NCI-H2081 (cell line): Measurements from ENCODE around the gene IMMP2L.

Source experiments
- DNase-seq, 2 experiments: peaks; one replicate each; lab custom pipeline; 2025; lab: John Stamatoyannopoulos, UW

Gene IMMP2L

GRCh38 chr7:111101856-111102646 is 460.2 kb downstream of the IMMP2L start:
- no peak for DNase-seq

DNA sequence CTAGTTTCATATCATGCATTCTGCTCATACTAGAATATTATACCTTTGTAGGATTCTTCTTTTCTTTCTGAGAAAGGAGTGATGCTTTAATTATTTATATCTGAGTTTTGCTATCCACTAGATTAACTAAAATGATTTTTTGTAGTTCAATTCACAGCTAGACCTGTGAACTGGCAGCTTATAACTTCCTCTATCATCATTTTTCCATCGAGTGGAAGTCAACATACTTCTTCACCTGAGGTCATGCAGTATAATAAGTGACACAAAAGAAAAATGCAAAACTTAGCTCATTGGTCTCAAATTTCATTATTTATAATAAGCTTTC is 463.4 kb downstream of the IMMP2L start:
- DNase-seq: no peak

DNA sequence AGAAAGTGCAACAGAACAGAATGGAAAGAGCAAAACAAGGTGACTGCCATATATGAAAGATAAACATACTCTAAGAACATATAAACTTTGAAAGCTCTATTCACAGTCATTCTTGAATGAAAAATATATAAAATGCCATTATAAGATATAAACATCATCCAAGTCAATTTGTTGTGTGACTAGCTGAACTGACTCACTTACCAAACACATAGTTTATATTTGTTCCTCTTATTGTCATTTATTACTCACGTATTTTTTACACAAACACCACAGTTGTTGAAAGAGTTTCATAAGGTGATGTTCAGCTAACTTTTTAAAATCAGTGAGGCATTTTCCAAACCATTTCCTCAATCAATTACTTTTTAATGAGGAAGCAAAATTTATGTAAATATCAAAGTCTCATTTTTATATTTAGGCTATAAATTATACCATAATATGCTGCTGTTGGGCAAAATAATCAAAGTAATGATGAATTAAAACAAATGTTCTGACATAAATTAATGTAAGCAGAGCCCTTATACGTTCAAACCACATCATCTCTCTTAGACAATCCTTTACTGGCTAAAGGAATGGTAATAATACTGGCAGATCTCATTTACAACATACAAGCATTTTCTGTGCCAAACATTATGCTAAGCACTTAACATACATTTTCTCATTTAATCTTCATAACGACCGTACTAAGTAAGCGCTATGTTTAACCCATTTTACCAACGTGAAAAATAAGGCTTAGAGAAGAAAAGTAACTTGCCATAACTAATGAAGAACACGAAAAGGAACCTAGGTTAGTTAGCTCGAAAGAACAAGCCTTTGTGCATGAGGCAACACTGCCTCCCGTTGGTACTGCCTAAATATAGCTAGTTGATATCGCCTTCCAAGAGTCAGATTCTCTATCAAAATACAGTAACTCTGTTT is 464.0 kb downstream of the IMMP2L start:
- peak; percentile 53 to 72 for DNase-seq

DNA sequence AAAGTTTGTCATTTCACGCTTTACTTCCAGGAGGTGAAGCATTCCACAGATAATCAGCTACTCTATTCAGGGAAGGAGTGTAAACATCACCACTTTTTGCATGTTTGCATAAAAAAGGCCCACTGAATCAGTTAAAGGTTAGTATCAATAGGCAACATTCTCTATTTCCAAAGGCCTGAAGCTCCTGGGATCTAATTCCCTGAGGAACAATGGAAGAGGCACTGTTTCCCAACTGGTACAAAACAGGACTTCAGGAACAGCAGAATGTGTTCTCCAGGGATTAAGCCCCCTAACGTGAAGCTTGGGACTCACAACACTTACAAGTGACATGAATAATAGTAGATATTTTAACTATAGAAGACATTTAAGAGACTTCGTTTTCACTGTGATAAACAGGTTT is 465.3 kb downstream of the IMMP2L start:
- peak in 1 of 2 experiments; percentile 14 for DNase-seq

- DNase-seq: no peak
These were observed 467.9 kb downstream of the IMMP2L start for GRCh38 chr7:111094419-111094818.

DNA sequence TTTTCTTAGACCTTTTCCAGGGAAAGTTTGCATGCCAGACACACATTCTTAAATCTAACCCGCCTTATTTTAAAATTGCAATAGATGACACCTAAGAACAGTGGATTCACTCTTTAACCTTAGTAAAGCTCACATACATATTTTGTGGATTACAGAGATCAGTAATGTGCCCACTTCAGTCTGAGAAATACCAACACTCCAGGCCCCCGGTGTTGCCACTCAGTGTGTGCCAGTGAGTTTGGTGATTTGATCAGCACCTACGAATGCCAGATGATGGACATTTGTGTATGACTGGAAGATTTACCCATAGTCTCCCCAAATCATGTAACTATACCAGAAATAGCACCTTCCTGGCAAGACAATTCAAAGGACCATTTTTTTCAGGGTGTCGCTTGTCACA is 468.8 kb downstream of the IMMP2L start:
- no peak for DNase-seq

DNA sequence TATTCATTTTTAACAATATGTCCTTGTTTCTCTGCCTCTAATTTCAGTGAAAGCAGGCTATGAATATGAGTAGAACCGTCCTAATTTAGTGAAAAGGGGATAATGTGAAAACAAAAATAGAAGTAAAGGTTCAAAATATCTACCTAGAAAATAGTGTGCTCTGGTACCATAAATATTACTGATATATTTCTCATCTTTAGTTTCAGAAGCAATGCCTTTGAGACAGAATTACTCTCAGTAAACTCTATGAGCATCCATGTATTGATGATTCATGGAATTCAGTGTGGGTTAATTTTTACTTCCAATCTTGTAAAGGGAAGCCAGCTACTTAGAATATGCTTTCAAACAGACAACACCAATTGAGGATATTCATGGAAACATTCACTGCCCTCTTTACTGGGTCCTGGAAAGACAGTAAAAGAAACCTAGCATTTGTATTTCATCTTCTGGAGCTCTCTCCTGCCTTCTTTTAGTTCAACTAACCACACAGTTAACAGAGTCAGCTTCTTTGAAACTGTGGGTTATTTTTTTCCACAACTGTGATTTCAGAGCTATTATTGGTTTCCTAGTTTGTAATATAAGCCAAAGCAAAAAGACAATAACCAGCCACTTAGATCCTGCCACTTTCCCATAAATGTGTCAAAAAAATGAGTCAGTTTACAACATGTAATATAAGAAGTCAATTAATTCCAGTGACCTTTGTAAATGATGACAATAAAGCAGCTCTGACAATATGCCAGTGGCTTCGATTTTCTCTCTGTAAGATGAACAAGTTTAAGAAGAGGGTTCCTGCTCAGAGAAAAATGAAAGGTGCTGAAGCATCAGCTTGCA is 469.7 kb downstream of the IMMP2L start:
- DNase-seq: peak in 1 of 2 experiments; percentile 66

- peak in 1 of 2 experiments; percentile 69 for DNase-seq
These were observed 470.5 kb downstream of the IMMP2L start for GRCh38 chr7:111091593-111092358.

DNA sequence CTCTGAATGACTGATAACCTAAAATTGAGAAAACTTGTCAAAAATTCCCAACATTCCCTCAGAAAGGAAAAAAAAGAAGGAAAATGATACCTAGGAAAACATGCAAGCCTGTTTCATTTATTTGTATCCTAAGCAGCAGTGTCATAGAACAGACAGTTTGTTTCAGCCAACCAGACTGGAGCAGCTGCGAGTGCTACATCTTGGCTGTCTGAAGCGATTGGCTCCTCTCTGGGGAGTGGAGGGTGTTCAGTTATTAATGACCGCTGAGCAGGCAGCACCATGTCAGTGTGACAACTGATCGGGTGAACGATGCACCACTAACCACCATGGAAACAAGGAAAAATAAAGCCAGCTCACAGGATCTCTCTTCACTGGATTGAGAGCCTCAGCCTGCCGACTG is 471.4 kb downstream of the IMMP2L start, which contains the start of gene LRRN3:
TSS of gene LRRN3 (plus strand) at position 282 of the 400 bp plus-strand sequence. CDS start 31,646 bp downstream, outside the sequence.
- DNase-seq: peak; percentile 80 to 93

DNA sequence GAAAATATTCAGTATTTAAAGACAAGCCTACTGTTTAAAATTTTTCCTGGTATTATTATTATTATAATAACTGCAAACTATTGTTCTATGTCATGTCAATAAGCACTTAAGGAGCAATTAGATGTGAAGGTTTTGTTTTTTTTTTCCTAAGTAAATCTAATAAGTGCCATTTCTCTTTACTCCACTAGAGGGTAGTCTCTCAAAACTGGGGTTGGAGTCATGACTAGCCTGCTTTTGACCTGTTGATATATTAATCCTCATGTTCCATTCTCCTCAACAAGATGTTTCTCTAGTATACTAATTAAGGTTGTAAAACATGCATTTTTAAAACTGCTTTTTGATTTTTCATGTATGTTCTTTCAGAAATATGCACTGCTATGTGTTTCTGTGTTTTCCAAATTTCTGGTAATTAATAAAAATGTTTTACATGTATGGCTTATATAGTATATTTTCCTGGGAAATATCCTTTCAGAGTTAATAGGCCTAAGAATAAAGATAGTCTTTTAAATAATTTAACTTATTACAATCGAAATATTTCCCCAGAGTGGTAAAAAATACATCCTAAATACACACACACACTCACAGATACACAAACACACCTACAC is 472.4 kb downstream of the IMMP2L start:
- DNase-seq: peak; percentile 74

- no peak for DNase-seq
These were observed 474.0 kb downstream of the IMMP2L start for GRCh38 chr7:111088328-111088727.

- no peak for DNase-seq
These were observed 475.8 kb downstream of the IMMP2L start for GRCh38 chr7:111086532-111086931.

DNA sequence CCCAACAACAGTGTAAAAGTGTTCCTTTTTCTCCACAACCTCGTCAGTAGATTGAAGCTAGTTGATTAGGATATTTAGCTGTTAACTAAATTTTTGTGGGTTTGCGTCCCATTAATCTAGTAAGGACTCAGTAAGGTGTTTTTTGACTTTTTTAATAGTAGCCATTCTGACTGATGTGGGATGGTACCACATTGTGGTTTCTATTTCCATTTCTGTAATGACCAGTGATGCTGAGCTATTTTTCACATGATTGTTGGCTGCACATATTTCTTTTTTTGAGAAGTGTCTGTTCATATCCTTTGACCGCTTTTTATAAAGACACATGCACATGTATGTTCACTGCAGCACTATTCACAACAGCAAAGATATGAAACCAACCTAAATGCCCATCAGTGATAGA is 476.9 kb downstream of the IMMP2L start:
- DNase-seq: no peak

GRCh38 chr7:111083413-111083812 is 478.9 kb downstream of the IMMP2L start:
- no peak for DNase-seq

- no peak for DNase-seq
These were observed 479.9 kb downstream of the IMMP2L start for GRCh38 chr7:111082351-111082750.

DNA sequence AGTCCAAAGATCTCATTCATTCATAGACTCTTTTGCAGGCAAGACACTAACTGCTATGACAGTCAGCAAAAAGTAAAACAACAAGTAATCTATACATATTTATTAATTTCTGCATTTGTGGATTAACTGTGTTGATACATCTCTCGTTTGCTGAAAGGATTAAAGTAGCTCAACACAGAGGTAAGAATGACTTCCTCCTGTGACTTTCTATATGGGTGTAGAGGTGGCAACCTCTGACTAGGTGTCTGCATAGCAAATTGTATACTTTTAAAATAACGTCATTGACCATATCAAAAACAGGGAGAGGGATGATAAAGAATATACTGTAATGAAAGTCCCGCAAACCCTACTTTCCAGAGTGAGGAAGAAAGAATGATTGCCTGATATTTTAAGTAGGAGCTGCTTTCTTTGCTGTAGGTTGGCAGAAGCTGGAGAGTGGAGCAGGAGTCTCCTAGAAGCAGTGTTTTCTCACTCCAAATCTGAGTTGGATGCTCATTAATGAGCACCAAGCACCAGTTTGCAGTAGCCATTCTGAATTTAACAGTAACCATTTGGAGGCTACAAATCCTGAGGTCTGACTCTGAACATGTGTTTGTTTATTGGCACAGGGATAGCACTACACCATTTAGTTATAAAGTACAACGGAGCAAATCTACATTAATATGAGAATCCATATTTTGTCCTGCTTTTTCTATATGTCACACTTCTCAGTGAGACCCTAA is 480.6 kb downstream of the IMMP2L start:
- no peak for DNase-seq

- DNase-seq: no peak
These were observed 481.7 kb downstream of the IMMP2L start for GRCh38 chr7:111080495-111081105.

DNA sequence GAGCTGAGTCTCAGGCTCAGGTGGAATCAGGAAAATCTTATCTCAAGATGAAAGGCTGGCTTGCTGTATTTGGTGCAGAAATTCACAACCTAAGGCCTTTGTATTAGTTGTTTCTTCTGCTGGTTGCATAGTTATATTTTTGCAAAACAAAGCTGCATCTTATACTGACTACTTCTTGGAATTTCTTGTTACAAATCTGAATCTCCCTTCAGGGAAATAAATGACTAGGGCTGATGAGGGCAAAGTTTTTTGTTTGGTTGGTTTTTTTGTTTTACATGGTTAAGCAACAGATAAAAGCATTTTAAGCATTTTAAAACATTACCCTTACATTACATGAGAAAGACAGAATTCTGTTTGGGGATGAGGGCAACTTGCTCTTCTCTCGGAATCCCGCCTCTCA is 485.3 kb downstream of the IMMP2L start:
- no peak for DNase-seq

DNA sequence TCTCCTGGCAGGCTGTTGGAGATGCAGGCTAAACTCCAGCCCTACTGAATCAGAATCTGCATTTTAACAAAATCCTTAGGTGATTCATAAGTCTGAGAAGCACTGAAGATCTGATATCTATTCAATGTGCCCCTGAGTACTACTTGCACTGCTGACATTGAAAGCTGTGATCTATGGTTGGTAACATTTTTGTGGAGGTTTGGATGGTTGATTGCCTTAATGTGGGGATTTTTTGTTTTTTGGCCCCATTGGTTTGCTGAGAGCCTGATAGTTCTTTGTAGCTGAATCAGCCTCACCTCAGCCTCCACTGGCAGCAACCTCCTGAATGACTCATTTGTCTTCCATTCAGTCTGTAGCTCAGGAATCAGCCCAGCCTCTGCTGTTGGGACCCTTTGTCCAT is 486.1 kb downstream of the IMMP2L start:
- DNase-seq: no peak

GRCh38 chr7:111075498-111075897 is 486.8 kb downstream of the IMMP2L start:
- DNase-seq: no peak
